HS-5 (cell line): Measurements from ENCODE around the gene TEX26.

Experiments used
- DNase-seq: peaks from one replicate; pipeline ENCODE4 v3.0.0-alpha.2; 2012; ENCODE audit warnings: low read depth

The TEX26 gene

DNA sequence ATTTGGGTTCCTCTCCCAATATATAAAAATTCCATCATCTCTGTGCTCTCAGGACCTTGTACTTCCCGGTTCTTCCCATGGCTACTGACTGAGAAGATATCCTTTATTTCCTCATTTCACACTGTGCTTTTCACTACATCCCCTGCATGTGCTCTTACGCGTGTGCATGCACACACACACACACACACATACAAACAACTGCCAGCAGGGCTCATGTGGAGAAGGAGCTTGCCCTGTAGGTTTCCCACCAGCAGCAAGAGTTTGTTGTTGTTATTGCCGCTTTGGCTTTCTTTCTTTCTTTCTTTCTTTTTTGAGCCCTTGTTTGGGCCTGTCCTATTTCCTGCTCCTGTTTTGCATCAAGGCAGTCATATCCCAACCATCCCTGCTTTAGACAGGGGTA lies 43.6 kb downstream of the TEX26 start:
- DNase-seq, result no peak

- DNase-seq, result no peak
Measured at GRCh38 chr13:30978981-30979956, 46.8 kb downstream of the TEX26 start.

GRCh38 chr13:30982506-30982905 lies 50.0 kb downstream of the TEX26 start:
- no peak for DNase-seq

- DNase-seq, result no peak
Measured at GRCh38 chr13:30982906-30983305, 50.5 kb downstream of the TEX26 start.

DNA sequence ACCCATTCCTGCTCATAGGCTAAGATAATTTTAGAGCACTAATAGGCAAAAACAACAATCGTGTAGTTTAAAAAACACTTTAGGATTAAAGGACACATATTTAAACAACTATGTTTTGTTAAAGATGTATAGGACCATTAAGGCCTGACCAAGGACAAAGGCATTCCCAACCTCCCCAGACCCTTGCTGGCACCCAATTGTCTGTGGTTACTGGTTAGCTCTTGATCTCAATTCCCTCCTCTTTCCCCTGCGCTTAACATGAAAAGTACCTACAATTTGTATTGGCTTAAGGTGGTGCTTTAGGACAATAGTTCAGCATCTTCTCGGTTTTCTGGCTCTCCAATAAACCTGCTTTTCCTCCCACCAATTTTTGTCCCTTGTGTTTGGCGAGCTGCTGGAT lies 51.0 kb downstream of the TEX26 start:
- DNase-seq, result no peak

DNA sequence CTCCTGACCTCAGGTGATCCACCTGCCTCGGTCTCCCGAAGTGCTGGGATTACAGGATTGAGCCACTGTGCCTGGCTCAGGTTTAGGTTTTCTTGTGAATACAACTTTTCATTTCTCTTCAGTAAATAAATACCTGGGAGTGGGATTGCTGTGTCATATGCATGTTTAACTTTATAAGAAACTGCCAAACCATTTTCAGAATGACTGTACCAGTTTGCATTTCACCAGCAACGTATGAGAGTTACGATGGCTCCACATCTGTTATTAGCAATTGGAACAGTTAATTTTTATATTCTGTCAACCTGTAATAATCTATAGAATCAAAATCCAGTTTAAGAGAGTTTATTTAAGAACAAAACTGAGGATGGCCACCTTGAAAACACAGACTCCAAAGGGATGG lies 52.2 kb downstream of the TEX26 start:
- DNase-seq, result no peak

DNA sequence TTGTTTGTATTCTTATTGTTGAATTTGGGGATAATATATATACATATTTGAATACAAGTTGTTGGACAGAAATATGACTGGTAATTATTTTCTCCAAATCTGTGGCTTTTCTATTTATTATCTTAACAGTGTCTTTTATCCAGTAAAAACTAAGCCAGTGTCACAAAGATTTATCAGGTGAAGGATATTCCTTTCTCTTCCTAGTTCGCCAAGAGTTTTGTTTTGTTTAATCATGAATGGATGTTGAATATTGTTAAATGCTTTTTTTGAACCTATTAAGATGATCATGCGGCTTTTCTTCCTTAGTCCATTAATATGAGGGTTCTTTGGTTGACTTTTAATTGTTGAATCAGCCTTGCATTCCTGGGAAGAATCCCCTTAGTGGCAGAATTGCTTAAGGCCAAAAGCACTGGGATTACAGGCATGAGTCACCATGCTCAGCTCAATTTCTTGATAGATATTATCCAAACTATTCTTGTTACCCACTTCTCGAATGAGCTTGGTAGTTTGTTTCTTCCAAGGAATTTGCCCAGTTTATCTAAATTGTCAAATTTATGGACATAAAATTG lies 53.3 kb downstream of the TEX26 start:
- DNase-seq, result no peak

DNA sequence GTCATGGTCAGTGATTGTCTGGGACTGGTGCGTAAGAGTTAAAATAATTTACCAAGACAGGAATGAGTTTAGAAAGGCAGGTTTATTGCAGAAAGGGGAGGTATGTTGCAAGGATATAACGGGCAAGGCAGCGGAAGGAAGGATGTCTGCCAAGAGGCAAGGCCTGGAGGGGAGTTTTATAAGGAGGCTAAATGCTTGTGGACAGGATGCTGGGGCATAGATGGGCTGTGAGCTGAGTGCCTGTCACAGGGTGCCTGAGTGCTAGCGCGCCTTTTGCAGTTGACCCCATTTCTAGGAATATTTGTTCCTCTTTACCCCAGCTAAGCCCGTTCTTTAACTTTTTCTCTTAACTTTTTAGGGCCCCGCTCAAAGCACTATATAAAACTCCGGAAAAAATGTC lies 58.7 kb downstream of the TEX26 start:
- DNase-seq, result no peak

DNA sequence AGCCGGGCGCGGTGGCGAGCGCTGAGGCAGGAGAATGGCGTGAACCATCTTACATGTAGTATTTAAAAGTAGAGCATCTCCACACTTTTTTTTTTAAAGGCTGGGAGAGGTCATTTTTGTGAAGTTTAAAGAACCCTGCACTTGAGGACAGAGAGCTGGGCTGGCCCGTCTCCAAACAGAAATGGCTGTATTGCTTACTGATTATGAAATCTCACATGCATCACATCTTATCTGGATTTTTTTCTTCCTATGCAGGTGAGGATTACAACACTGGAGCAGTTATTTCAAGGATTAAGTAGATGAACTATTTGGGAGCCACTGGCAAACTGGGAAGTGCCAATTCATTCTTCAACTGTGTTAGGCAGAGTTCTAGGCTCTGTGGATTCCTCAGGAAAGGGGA lies 59.5 kb downstream of the TEX26 start:
- no peak for DNase-seq

- DNase-seq, result no peak
Measured at GRCh38 chr13:30995331-30995730, 62.9 kb downstream of the TEX26 start.

DNA sequence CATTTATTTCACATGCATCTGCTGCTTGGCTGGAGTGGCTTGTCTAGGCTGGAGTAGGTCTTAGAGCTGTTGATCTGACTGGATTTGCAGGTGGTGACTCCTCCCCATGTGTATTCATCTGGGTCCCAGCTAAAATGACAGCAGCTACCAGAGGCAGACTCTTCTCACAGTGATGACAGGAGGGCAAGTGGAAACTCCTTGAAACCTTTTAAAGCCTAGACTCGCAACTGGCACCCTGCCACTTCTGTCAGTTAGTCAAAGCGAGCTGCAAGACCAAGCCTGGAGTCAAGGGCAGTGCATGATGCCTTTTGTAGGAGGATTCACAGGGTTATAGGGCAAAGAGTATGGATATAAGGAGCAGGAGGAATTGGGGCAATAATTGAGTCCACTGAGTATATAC lies 65.2 kb downstream of the TEX26 start:
- DNase-seq, result no peak

DNA sequence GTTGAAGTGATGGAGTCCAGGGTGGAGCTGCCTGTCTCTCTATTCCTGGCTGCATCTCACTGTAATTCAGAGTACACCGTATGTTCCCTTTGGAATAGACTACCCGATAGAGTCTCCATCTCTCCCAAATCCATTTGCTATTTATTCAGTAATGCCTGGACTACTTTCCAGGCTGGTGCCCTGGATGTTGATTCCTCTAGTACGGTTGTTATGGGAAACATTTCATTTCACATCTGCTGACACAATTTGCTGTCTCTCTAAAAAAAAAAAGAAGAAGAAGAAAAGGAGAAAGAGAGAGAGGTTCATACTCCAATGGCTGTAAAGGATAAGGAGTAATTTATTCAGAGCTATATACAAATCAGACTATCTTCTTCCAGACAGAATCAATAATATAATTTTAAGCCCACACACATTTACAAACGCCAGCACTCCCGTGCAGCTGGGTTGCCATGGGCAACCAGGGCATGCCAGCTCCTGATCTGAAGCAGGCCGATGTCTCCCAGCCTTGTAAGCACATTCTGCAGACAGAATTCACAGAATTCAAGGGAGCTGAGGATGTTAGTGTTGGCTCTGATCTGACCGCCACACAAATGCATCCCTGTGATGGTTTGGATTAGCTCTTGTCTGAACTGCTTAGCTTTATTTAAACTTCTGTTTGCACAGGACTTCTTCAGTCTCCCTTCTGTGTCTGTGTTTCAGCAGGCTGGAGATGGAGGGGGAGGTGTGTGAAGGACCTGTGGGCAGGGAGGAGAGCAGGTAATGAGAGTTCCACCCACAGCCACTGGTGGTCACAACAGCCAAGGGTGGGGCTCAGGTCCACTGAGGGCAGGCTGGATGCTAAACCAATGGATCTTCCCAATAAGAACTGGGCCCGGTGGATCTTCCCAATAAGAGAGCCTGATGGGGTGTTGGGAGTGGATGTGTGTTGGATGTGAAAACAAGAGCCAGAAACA lies 66.0 kb downstream of the TEX26 start:
- DNase-seq, result no peak

- DNase-seq, result no peak
Measured at GRCh38 chr13:31000889-31001288, 68.4 kb downstream of the TEX26 start.

- no peak for DNase-seq
Measured at GRCh38 chr13:31001647-31002046, 69.2 kb downstream of the TEX26 start.

DNA sequence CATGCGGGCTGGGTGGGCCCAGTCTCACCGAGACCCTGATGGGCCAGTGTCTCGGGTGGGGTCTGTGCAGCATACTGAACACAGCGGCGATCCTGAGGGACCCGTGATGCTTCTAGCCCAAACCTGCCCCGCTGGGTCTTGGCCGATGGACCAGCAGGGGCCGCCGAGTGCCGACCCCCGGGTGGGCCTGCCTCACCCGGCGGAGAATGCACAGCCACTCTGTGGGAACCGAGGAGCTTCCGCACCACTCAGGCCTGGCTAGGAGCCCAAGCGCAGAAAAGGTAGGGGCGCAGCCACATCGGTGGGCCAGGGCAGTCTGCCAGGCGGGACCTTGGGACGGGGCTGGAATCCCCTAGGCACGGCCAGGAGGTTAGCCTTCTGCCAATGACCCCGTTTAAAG lies 72.6 kb downstream of the TEX26 start:
- no peak for DNase-seq

- no peak for DNase-seq
Measured at GRCh38 chr13:31007417-31007816, 75.0 kb downstream of the TEX26 start.

DNA sequence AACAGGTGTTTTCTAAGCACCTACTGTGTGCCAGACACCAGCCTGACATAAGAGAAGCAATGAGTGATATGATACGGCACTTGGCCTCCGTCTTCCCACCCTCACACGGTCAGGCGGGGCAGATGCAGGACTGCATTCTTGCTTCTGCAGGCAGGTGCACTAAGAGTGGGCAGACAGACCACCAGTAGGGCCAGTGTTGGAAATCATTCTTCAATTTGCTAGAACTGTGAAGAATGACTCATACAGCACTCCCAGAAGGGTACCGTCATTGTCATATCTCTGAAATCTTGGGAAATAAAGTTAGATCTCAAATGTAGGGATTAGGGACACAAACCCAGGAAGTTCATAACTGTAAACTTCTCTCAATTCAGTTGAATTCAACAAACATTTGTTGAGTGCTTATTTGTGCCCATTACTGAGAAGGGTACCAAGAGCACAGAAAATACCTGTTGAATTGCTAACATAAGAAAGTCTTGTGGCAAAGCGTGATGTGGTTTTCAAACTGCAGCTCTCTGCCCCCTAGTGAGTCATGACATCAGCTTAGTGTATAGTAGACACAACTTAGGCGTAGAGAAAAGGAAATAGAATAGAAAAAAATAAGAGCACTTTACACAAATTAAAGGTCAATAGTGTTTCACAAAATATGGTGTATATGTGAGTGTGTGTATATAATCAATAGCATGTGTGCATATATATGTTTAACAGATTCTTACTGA lies 76.1 kb downstream of the TEX26 start:
- no peak for DNase-seq

- DNase-seq, result no peak
Measured at GRCh38 chr13:31009166-31009565, 76.7 kb downstream of the TEX26 start.

DNA sequence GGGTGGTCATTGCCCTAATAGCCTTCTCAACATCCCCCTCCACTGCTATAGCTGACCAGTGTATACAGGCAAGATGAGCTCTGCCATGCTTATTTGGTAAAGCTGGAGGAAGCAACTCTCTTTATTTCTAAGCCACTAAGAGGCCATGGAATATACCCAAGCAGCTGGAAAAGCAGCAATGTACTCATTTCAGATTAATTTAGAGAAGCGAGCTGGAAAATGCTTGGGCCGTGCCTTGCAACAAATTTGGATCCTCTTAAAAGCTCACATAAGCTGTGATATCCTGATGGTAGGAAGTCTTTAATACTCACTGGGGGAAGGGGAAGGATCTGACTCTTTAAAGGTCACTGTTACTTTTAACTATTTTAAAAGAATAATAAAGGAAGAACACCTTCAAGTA lies 77.8 kb downstream of the TEX26 start:
- DNase-seq, result no peak

GRCh38 chr13:31011193-31011860 lies 78.9 kb downstream of the TEX26 start:
- no peak for DNase-seq
